ENCODE measurements around the gene CSNK1A1L.

The CSNK1A1L gene

GRCh38 chr13:37069597-37070103 lies 35.8 kb downstream of the CSNK1A1L start:
- Histone ChIP-seq H3F3A (ENCODE audit: insufficient read depth) (no peaks in the 10 kb centered on the region), H3K79me2 (ENCODE audit: insufficient read depth, low read length) (no peaks in the 10 kb centered on the region), H4K20me1 (ENCODE audit: low read depth, low read length) (no peaks in the 10 kb centered on the region), H3K9me2 (replicated peaks; ENCODE audit: insufficient read depth, low read length) (no peaks in the 10 kb centered on the region), H3K36me3 (ENCODE audit: low read length) (no peaks in the 10 kb centered on the region), H3K4me2 (ENCODE audit: low read depth, low read length, poor library complexity, severe bottlenecking) (no peak overlapping the region), H3K27ac (ENCODE audit: low read depth, low read length) (no peak overlapping the region), H3K4me3 (ENCODE audit: insufficient read depth, low read length, poor library complexity, severe bottlenecking) (no peak overlapping the region), H3K9me3 (ENCODE audit: insufficient read depth, low read length) (no peaks in the 10 kb centered on the region), H3K27me3 (ENCODE audit: low read length) (no peaks in the 10 kb centered on the region), H2AFZ (ENCODE audit: low read depth, low read length, severe bottlenecking) (no peak overlapping the region), H3K9ac (ENCODE audit: low read length) (no peak overlapping the region)
- TF ChIP-seq CTCF (IDR thresholded peaks at IDR 0.05; ENCODE audit: insufficient read depth, low read length, poor library complexity, severe bottlenecking): no peak
- TF ChIP-seq EZH2phosphoT487 (conservative IDR thresholded peaks at IDR 0.05; ENCODE audit: low read length): no peak

GRCh38 chr13:37068962-37069361 lies 36.5 kb downstream of the CSNK1A1L start:
- H3F3A ChIP-seq (ENCODE audit: insufficient read depth): no peaks in the 10 kb centered on the region
- H3K27me3 ChIP-seq (ENCODE audit: low read length): no peaks in the 10 kb centered on the region
- H3K4me3 ChIP-seq (ENCODE audit: insufficient read depth, low read length, poor library complexity, severe bottlenecking): no peak overlapping the region
- no peaks in the 10 kb centered on the region for H3K9me3 ChIP-seq (ENCODE audit: insufficient read depth, low read length)
- no peak overlapping the region for H3K27ac ChIP-seq (ENCODE audit: low read depth, low read length)
- no peak overlapping the region for H3K9ac ChIP-seq (ENCODE audit: low read length)
- H3K9me2 ChIP-seq (replicated peaks; ENCODE audit: insufficient read depth, low read length): no peaks in the 10 kb centered on the region
- no peaks in the 10 kb centered on the region for H3K79me2 ChIP-seq (ENCODE audit: insufficient read depth, low read length)
- no peak overlapping the region for H2AFZ ChIP-seq (ENCODE audit: low read depth, low read length, severe bottlenecking)
- no peak overlapping the region for H3K4me2 ChIP-seq (ENCODE audit: low read depth, low read length, poor library complexity, severe bottlenecking)
- H4K20me1 ChIP-seq (ENCODE audit: low read depth, low read length): no peaks in the 10 kb centered on the region
- TF ChIP-seq EZH2phosphoT487 (conservative IDR thresholded peaks at IDR 0.05; ENCODE audit: low read length): no peak
- TF ChIP-seq CTCF (IDR thresholded peaks at IDR 0.05; ENCODE audit: insufficient read depth, low read length, poor library complexity, severe bottlenecking): peak; percentile 42
- H3K36me3 ChIP-seq (ENCODE audit: low read length): no peaks in the 10 kb centered on the region

- no peaks in the 10 kb centered on the region for H4K20me1 ChIP-seq (ENCODE audit: low read depth, low read length)
- H3K27ac ChIP-seq (ENCODE audit: low read depth, low read length): no peak overlapping the region
- H3K36me3 ChIP-seq (ENCODE audit: low read length): no peaks in the 10 kb centered on the region
- H3K4me3 ChIP-seq (ENCODE audit: insufficient read depth, low read length, poor library complexity, severe bottlenecking): no peak overlapping the region
- TF ChIP-seq CTCF (IDR thresholded peaks at IDR 0.05; ENCODE audit: insufficient read depth, low read length, poor library complexity, severe bottlenecking) (no peak), EZH2phosphoT487 (conservative IDR thresholded peaks at IDR 0.05; ENCODE audit: low read length) (no peak)
- H3F3A ChIP-seq (ENCODE audit: insufficient read depth): no peaks in the 10 kb centered on the region
- H3K27me3 ChIP-seq (ENCODE audit: low read length): no peaks in the 10 kb centered on the region
- no peak overlapping the region for H3K9ac ChIP-seq (ENCODE audit: low read length)
- no peak overlapping the region for H3K4me2 ChIP-seq (ENCODE audit: low read depth, low read length, poor library complexity, severe bottlenecking)
- H3K79me2 ChIP-seq (ENCODE audit: insufficient read depth, low read length): no peaks in the 10 kb centered on the region
- H3K9me2 ChIP-seq (replicated peaks; ENCODE audit: insufficient read depth, low read length): no peaks in the 10 kb centered on the region
- no peak overlapping the region for H2AFZ ChIP-seq (ENCODE audit: low read depth, low read length, severe bottlenecking)
- no peaks in the 10 kb centered on the region for H3K9me3 ChIP-seq (ENCODE audit: insufficient read depth, low read length)
These were observed 37.6 kb downstream of the CSNK1A1L start for GRCh38 chr13:37067874-37068273.
